Stomach (tissue), 4 donors: ENCODE data around the gene IL1B.

Experiments
- CTCF ChIP-seq, 7 experiments: fragments of 450-650 bp in 4 of 7; fragments of 200-600 bp in 3 of 7; sonication (generic) in 3 of 7; IDR thresholded peaks; one replicate each; pipeline ENCODE4 v1.5.1; 2016 to 2019; ENCODE audit warnings: antibody characterized with exemption in 7 of 7, control low read depth in 2 of 7, mild to moderate bottlenecking in 1 of 7
- EP300 ChIP-seq: sonication (generic); formaldehyde crosslinking; IDR thresholded peaks from one replicate; pipeline ENCODE4 v1.6.1; 2017; ENCODE audit warnings: antibody characterized with exemption
- POLR2A ChIP-seq, 4 donors: fragments of 450-650 bp; IDR thresholded peaks; one replicate each; pipeline ENCODE4 v1.6.1; 2016; ENCODE audit warnings: antibody characterized with exemption in 4 of 4, control low read depth in 2 of 4, mild to moderate bottlenecking in 1 of 4, moderate library complexity in 1 of 4
- POLR2AphosphoS5 ChIP-seq, 3 donors: sonication (generic); formaldehyde crosslinking; IDR thresholded peaks; one replicate each; pipeline ENCODE4 v1.6.1; 2016; ENCODE audit warnings: antibody characterized with exemption in 3 of 3

- TF ChIP-seq POLR2A (IDR thresholded peaks at IDR 0.05) (no peak), CTCF (IDR thresholded peaks at IDR 0.05) (no peak), POLR2AphosphoS5 (IDR thresholded peaks at IDR 0.05) (no peak), EP300 (no peak)
Observed at GRCh38 chr2:112876257-112876970, 39.8 kb upstream of the IL1B start.
